NCI-H128 (cell line): Measurements from ENCODE around the gene DLX3.
"Not testable (repeated sequence)": the region's sequence is repeated elsewhere in the genome, so short reads cannot be mapped to it uniquely, and the experiment has no call there.

ENCODE experiments used
- DNase-seq: peaks from one replicate; lab custom pipeline; 2025; ENCODE audit not compliant: unreplicated experiment; lab: John Stamatoyannopoulos, UW

DLX3 gene

DNA sequence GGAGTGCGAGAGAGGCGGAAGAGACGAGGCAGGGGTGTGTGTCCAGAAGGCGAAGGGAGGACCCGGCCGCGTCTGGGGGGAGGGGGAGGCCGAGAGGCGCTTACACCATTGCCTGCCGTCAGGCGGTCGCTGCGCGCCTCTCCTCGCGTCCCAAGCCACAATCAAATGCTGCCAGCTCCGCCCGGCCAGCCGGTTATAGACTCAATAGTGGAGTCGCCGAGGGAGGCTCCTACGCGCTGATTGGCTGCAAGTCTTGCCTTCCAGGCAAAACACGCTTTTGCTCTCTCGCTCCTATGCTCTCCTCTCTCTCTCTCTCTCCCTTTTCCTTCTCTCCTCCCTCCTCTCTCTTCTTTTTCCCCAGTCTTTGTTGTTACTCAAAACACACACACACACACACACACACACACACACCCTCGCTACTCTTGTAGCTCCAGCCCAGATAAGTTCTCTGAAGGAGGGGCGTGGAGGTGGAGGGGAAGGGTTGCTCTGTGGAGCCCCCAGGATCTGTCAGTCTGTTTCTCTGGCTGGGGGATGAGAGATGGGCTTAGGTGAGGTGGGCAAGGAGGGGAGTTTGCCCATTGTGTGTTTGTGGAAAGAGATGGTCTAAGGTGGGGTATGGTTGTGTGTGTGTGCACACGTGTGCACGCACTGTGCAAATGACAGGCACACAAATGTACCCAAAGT lies at the start of gene DLX3:
DLX3 (minus strand) TSS at position 170 of the 684 bp plus-strand sequence. CDS start 226 bp downstream, outside the sequence.
- peak; percentile 39 for DNase-seq

- DNase-seq, result no peak
Observed at GRCh38 chr17:50044483-50044882, 49.5 kb upstream of the DLX3 start.

DNA sequence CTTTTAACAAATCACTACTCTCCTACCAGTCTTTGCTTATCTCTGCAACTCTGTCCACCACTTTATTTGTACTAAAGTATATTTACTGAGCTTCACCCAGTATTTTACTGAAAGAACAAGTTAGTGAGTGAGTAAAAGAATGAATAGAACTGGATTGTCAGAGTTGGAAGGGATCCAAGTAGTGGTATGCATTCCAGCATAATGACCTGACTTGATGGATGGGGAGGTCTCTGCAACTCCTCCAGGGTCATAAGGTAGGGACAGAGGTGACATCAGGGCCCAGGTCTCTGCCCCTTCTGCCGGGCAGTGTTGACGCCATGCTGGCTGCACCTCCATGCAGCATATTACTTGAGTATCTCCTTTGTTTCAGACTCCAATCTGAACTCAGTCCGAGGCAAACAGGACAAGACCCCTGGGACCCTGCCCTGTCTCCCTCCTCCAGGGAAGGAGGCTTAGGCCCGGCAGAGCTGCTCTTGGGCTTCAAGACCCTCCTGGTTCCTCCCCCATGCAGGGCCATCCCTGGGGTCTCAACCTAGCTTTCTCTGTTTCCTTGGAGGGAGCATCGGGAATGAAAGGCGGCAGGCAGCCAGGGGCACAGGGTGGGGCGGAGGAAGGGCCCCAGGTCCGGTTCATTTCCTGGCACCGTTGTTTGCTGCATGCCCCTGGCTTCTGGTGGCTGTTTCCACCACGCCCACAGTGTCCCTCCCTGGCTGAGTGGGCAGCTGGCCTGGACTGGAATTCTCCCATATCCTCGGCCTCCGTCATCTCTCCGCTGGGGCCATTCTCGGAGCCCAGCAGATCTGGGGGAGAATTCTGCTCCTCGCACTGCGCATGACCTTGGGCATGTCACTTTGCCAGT lies 48.5 kb upstream of the DLX3 start:
- no peak for DNase-seq

- no peak for DNase-seq
Observed at GRCh38 chr17:50042211-50042610, 47.2 kb upstream of the DLX3 start.

GRCh38 chr17:50040496-50040895 lies 45.5 kb upstream of the DLX3 start:
- not testable (repeated sequence) for DNase-seq

DNA sequence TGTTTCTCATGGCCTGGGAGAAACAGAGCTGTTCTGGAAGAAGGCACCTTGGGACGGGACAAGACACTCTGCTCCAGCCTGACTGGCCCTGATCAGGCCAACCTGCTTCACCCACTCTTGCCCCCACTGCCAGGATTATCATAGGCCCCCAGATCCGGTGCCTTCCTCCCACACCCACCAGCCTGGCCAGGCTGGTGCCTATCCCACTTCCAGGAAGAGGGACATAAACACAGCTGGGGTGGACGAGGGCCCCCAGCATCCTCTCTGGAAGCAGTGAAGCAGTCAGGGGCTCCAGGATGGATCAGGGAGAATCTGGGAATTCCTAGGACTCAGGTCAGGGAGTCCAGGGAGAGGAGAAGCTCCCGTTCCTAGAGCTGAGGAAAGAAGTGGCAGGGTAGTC lies 44.0 kb upstream of the DLX3 start:
- DNase-seq, result no peak

- DNase-seq, result no peak
Observed at GRCh38 chr17:50037321-50038107, 42.5 kb upstream of the DLX3 start.

- no peak for DNase-seq
Observed at GRCh38 chr17:50036455-50037261, 41.6 kb upstream of the DLX3 start.

DNA sequence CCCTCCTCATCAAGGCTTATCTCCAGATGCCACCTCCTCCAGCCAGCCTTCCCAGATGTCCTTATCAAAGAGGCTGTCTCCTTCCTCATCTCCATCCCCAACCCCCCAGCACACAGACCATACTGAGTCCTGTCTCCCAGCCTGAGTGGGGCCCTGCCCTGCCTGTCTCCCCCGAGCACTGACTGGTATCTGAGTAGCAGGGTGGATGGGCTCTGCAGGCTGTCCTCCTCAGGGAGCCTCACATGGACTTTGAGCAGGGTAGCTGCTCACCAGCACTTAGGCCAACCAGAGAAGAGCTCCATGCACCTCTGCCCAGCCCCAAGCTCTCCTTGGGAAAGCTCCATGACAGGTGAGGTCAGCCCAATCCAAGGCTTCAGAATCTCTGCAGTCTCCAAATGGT lies 40.9 kb upstream of the DLX3 start:
- no peak for DNase-seq

DNA sequence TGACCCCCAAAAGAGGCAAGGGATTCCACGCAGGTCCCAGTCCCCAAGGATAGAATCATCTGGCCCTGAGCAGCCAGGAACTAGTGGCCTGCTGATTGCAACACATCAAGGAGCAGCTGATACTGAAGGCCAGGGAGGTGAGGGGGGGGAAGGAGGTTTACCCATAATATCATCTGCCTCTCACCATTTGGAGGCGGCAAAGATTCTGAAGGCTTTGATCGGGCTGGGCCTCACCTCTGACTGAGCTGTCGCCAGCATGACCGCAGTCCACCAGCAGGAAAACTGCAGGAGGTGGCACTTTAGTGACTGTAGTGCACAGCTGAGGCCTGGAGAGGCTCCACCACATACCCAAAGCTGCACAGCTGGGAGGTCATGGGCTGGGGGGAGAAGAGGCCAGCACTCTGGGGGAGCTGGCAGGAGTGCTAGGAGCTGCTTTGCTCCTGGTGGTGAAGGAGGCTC lies 40.4 kb upstream of the DLX3 start:
- DNase-seq, result no peak

- no peak for DNase-seq
Observed at GRCh38 chr17:50034498-50035364, 39.7 kb upstream of the DLX3 start.

DNA sequence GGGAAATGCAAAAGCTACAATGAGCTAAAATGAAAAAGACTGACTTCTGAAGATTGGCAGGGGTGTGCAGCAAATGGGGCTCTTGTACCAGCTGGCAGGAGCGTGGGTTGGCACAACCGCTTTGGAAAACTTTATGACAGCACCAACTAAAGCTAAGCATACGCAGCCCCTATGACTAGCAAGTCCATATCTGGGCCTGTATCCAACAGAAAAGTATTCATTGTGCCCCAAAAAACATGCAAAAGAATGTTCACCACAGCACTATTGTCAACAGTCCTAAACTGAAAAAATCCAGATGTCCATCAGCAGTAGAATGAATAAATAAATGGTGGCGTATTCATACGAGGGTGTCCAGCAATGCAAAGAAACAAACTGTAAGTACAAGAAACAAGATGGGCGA lies 38.3 kb upstream of the DLX3 start:
- DNase-seq, result no peak

- no peak for DNase-seq
Observed at GRCh38 chr17:50029185-50029584, 34.2 kb upstream of the DLX3 start.

- DNase-seq, result no peak
Observed at GRCh38 chr17:50028736-50029120, 33.7 kb upstream of the DLX3 start.

DNA sequence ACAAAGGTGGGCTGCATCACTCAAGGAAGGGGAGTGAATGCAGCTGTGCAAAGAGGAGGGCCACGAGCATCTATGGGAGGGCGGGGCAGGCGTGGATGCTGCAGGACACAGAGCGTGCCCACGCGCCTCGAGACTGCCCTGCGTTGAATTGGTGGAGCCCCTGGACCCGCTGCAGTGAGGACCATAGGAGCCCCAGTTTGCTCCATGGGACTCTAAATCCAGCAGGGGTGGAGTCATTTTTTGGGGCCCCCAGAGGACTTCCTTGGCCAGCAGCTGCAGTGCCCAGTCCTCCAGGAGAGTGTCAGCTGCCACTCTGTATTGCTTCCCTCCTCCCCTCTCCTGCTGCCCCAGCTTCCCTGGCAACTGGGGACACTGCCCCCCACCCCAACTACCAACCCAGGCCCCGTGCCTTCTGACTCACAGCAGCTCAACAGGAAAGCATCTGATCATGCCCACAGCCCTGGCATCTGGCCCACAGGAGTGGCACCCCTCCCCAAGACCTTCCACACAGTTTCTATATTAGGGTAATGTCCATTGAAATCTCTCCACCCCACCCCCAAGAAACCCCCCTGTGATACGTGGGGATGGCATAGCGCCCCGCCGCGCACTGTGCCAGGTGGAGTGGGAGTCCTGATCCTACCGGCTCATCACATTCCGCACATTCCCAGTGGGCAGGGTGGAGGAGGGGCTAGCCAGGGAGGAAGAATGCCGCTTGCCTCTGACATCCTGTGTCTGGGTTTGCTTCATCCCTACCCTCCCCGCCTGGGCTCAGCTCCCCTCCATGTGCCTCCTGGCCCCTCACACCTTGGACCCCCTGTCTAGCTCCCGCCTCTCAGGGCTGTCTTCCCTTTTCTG lies 33.1 kb upstream of the DLX3 start:
- no peak for DNase-seq

DNA sequence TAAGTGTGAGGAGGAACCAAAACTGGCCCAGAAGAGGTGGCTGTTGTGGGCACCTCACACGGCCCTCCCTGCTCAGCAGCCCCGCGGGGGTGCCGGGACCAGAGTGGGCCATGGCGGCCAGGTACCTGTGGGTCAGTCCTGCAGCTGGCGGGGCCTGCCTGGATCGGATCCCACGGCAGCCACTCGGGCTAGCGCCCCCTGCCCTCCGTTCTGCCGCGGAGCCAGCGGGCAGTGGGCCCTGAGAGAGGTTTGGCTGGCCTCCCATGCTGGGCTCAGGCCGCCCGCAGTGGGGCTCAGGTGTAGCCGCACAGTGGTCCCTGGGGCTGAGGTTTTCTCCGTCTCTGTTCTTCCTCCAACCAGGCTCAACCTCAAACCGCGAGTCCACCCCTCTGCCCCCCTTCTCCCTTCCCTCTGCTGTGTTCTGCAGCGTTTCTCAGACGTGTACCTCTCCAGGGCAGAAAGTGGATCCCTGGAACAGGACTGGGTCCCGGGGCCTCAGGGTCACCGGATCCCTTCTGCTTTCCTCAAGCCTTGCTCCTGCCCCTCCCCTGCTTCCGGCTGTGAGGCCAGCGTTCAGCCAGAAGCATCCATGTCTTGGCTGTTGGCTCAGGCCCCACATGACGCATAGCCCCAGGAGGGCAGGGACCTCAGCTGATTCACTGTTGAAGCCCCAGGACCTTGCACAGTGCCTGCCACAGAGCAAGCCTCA lies 32.3 kb upstream of the DLX3 start:
- no peak for DNase-seq

DNA sequence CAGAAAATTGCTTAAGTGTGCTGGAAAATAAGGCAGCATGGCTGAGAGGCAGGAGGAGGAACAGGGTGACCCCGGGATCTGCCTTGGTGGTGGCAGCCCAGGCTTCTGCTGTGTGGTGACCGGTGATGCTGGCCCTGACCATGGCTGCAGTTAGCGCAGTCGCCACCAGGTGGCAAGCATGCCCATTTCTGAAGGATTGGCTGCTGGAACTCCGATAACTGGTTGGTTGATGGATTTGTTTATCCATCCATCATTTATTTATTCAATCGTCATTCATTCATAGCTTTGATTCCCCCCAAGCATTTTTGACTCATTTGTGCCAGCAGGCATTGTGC lies 31.8 kb upstream of the DLX3 start:
- peak; percentile 19 for DNase-seq

- no peak for DNase-seq
Observed at GRCh38 chr17:50026046-50026675, 31.1 kb upstream of the DLX3 start.
